Measurements from ENCODE around the gene KLHL22.

Gene KLHL22

DNA sequence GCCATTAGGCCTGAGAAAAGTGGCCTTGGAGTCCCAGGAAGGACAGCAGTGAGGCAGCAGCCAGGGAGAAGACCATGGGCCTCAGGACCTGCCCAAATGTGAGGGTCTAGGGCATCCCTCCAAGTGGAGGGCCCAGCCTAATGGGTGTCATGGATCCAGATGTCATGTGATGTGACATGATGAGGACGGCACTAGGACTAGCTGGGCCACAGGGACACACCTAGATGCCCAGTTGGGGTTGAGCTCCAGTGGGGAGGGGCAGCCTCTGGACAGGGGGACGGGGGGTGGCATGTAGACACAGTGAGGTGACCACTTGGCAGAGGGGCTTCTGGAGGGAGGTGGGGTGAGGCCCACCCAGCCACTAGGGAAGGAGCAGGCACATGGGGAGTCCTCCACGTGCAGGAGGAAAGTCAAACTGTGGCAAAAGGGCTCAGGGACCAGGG is 63.3 kb downstream of the KLHL22 start:
- DNase-seq (ENCODE audit: low spot score), result no peak

DNA sequence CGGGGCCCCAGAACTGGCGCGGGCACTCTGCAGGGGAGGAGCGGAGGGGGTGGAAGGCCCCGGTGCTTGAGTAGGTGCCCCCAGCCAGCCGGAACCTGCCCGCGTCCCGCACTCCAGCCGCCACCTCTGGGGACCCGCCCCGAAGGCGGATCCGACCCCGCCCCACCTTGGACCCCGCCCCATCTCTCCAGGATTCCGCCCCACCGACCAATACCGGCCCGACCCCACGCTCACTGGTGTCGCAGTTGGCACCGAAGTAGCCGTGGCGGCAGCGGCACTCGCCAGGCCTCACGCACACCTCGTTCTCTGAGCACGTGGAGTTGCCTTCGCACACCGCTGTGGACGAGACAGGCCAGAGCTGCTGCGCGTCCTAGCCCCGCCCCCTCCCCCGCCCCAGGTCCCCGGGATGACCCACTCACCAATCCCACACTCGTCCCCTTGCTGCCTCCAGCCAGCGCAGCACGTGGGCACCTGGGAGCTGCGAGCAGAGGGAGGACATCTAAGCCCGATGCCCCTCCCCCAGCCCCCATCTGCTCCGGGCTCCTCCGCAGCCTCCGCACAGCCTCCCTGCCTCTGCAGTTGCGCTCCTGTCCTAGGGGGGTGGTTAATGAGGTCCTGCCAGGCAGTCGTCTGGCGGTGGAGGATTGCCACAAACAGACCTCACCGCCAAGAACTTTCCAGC is 63.9 kb downstream of the KLHL22 start:
- no peak for DNase-seq (ENCODE audit: low spot score)

DNA sequence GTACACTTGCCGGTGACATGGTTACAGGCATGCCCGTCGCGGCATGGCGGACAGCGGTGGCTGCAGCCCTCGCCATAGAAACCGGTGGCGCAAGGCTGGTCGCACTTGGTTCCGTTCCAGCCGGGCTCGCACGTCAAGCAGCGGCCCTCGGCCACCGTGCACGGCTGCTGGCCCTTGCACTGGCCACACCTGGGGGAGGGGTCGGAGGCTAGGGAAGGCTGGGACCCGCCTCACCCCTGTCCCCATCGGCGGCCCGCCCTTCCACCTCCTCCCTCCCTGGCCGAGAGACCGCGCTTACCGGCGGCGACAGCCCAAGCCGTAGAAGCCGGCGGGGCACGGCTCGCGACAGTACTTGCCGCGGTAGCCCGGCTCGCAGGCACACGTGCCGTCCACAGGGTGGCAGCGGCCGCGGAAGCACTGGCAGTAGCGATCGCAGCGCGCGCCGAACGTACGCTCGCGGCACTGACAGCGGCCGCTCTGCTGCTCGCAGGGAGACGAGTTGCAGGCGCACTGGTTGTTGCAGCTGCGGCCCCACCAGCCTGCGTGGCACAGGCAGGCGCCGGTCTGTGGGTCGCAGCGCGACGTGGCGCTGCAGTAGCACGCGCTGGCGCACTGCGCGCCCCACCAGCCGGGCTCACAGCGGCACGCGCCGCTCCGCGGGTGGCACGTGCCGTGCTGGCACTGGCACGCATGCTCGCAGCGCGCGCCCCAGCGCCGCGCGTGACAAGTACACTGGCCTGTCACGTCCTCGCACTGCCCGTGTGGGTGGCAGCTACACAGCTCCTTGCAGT is 64.7 kb downstream of the KLHL22 start:
- no peak for DNase-seq (ENCODE audit: low spot score)

DNA sequence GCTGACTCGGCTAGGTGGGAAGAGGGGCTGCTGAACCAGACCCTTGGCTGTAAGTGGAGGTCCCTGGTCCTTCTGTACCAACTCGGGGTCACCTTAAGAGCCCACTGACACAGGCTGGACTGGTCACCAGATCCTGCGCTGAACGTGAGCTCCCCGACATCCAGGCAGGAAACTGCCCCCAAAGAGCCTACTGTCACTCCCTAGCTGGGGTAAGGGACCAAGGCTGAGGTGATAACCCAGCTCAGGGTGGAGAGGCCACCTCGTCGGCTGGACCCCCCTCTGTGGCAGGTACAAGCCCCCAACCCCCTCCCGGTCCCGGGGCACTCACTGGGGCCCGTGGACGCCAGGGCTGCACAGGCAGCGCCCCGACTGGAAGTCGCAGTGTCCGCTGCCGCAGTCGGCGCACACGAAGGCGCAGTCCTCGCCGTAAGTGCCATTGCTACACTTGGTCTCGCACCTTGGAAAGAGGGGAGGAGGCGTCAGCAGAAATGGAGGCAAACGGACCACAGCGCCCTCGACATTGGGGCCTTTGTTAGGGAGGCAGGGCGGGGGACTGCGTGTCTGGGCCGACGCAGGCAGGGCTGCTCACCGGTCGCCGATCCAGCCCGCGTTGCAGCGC is 65.4 kb downstream of the KLHL22 start:
- no peak for DNase-seq (ENCODE audit: low spot score)

DNA sequence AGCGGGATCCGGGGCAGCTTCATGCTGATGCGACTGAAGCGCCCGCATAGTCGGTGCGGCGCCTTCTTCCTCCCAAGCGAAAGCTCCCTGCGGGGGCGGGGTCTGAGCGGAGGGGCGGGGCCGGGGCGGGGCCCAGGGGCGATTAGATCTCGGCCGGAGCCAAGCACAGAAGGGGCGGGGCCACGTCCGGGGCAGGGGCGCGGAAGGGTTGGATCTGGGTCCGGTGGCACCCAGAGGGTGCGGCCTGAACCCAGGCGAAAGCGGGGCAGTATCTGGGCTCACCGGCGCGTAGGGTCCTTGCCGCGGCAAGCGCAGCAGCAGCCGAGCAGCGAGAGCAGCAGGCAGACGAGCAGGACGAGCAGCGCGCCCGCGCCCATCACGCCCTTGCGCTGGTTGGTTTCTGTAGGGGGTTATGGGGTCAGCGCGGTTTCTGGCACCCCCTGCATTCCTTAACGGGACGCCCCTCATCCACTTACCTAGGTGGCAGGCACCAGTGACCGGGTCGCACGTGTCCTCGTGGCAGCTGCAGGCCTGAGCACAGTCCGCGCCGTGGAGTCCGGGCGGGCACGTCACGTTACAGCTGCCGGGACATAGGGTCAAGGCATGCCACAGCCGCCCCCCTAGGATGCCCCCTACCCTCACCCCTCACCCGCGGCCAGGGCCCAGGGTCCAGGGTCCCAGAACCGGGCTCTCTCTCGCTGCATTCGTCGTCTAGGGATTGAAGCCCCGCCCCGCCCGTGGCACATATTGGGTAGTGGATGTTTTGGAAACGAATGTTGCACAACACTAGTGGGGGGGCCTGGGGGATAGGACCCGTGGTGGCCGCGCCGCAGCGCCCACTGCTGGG is 66.1 kb downstream of the KLHL22 start:
- peak; percentile 25 for DNase-seq (ENCODE audit: low spot score)

DNA sequence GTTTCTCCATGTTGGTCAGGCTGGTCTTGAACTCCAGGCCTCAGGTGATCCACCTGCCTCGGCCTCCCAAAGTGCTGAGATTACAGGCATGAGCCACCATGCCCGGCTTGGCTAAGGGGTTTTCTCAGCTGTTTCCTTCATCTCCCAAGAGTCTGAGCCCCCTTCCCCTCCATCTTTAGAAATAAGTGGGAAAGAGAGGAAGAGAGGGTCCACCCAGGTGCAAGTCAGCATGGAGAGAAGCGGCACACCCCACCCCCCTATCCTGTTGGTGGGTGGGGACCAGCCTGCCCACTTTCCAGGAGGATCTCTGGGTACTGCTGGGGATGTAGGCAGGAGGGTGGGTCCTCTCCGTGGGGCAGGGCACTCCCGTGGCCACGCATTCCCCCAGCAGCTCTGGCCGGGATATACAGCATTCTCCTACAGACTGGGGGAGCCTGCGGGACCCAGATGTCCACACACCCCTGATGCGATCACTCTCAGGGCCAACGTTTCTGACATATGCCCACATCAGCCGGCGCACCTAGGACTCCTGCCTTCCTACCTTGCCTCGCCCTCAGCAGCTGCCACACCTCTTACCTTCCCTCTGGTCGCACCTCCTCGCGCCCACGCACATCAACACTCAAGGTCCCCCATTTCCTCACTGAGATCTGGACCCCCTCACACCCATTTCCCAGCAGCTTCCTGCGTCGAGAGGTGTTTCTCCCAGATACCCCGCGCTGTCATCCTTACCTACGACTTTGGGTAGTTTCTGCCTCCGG is 66.9 kb downstream of the KLHL22 start:
- no peak for DNase-seq (ENCODE audit: low spot score)

DNA sequence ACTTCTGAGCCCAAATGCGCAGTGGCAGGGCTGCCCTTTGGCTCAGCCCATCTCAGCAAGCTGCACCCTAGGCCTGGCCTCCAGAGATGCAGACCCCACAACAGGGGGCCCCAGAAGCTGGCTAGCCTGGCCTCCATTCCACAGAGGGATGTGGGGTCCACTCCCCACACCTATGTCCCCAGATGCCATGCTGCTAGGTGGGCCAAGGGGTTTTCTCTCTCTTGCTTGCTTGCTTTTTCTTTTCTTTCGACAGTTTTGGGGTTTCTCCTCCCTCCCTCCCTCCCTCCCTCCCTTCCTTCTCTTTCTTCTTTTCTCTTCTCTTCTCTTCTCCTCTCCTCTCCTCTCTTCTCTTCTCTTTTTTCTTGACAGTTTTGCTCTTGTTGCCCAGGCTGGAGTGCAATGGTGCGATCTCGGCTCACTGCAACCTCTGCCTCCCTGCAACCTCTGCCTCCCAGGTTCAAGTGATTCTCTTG is 67.6 kb downstream of the KLHL22 start:
- no peak for DNase-seq (ENCODE audit: low spot score)

DNA sequence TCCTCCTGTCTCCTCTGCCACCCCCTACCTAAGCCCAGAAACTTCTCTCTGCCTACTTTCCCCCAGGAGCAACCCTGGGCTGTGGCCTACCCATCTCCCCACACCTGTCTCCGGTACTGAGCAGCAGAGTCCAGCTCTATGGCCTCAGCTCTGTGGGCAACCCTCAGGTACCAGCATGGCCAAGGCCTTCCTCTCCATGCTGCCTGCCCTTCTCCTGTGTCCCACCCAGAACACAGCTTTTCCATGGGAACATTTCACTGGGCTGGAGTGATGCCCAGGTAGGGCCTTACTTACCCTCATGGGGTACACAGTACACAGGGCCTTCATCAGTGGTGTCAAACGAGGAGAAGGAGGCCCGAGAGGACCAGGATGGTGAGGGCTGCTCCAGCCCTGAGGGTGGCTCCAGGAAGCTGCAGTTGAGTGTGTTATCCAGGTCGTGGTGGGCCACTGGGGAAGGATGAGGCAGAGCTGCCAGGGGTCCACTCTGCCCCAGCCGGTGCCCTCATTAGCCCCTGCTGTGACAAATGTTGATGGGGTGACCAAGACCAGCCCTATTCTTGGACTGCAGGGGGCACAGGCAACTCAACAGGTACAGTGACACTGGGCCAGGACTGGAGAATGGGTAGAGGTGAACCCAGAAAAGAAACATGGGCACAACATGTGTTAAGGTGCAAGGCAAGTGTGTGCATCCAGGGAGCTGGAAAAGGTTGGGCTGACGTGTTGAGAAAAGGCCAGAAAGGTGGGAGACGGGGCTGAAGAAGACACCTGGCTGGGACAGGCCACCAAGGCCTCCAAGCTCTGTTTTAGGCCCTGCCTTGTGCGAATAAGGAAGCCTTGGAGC is 68.3 kb downstream of the KLHL22 start:
- no peak for DNase-seq (ENCODE audit: low spot score)

DNA sequence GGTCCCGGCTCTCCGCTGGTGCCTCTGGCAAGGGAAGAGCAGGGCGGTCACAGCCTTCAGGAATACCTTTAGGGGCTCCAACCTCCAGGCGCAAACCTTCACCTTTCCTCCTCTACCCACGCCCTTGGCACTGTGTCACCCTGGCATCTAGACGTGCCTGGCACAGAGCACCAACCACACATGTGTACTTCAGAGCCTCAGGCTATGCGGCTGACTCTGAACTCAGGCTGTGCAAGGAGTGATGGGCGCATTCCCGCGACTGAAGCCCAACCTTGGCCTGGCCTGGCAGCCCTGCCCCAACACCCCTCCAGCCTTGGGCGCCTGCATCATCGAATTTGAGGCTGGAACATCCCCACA is 69.4 kb downstream of the KLHL22 start:
- no peak for DNase-seq (ENCODE audit: low spot score)

DNA sequence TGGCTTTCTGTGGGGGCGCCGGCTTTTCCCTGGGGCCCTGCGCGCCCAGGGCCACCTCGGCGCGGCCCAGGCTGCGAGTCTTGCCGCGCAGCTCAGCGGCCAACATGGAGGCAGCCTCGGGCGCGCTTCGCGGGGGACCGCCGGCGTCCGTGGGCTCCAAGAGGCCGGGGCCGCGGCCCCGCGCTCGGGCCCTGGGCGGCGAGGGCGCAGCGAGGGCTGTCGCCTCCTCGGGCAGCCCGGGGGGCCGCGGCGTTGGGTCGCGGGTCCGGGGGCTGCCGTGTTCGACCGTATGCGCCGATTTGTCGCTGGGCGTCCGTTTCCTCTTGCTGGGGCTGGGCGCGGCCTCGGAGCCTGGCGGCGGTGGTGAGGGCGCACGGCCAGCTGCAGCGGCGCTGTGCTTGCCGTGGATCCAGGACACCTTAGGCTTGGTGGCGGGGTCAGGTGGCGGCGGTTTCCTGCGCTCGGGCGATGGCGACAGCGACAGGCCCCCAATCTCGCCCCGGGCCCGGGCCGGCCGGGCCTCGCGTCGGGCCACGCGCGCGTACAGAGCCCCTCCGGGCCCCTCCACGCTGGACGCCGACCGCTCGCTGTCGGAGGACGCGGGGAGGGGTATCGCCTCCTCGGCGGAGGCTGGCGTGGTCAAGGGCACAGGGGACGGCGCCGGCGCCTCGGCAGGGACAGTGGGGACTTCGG is 69.9 kb downstream of the KLHL22 start:
- no peak for DNase-seq (ENCODE audit: low spot score)

DNA sequence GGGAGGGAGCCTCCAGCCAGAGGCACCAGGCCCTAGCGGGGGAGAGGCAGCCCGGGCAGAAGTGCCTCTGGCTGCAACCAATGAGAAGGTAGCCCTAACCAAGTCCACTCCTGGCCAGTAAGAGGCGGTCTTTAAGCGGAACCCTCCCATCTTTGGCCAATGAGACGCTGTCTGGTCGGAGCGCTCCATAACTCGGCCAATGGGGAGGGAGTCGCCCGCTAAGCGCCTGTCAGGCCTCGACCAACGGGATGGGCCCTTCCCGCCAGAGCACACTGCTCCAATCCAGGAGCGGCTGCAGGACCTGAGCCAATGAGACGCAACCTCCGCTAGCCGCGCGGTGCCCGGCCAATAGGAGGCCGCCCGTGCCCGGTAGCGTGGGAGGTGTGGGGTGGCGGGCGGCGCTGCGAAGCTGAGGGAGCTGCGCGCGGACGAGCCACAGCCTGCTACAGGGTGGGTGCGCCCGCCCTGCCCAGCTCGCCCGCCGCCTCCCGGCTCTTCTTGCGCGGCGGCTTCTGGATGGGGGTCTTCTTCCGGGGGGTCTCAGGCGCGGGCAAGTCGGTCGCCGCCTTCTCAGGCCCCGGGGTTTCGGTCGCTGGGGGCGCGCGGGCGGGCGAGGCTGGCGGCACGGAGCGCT is 70.5 kb downstream of the KLHL22 start:
- DNase-seq (ENCODE audit: low spot score), result peak; percentile 59

DNA sequence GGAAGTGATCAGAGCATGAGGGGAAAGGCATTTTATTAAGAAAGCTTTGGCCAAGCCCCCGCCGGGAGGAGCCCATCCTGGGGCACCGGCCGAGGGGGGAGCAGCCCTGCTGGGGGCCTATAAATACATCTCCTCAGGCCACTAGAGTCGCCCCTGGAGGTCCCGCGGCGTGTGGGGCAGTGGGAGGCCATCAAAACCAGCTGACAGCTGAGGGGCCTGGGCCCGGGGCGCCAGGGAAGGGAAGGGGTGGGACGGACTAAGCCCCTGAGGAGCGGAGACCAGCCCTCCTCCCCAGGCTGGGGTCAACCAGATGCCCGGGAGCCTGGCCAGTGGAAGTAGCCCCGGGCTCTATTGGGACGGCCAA is 71.0 kb downstream of the KLHL22 start:
- DNase-seq (ENCODE audit: low spot score), result no peak

DNA sequence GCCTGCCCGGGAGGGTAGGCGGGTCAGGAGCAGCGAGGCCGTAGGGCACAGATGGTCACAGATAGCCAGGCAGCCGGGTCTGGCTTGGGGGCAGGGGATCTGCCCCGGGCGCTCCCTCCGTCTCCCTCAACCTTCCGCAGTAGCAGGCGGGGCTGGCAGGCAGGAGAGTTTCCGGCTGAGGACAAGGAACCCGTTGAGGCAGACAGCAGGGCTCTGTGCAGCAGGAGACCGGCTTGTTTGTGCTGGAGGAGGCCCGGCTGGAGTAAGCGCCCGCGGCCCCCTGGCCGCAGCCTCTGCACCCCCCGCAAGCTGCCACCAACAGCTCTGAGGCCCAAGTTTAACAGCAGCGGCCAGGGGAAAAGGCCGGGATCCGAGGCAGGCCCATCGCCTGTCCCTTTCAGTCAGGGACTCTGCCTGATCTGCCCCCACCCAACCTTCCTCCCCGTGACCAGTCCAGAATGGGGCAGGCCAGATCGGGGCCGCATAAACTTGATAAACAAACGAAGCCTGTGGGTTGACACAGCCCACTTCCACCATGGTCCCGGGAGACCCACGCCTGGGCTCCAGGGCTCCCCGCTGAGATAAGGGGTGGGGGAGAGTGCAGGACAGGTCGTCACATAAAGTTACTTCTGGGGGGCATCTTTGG is 71.6 kb downstream of the KLHL22 start:
- no peak for DNase-seq (ENCODE audit: low spot score)

DNA sequence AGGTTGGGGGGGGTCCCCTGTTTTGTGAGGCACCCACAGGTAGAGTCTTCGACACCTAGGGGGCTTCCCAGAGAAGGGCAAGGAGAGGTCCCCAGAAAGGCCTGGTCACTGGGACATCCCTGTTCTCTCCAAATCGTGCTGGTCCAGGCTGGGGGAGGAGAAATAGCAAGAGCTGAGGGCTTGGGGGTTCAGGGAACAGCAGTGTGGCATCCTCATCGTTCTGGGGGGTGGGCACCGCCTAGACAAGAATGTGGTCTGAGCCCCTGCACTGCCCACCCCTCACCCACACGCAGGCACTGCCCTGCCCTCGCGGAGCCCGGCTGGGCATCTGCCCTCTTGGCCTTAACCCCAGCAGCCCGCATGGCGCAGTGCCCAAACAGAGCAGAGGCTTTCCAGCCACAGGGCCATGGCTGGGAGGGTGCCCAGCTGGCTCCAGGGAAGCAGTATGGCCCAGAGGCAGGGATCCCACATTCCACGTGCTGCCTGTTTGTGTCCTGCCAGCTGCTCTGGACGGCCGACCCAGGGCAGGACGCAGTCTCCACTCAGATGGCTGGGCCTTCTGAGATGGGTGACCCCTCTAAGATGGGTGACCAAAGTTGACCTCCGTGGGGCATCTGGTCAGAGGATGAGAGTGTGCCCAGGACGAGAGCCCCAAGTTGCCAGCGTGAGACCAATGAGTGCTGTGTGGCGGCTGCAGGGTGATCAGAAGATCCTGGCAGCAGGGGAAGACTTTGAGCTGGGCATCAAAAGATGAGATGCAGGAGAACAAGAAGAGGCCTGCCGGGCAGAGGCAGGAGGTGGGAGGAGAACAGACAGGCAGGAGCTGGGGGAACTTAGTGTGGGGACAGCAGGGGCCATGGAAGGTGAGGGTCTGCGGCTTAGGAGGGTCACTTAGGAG is 72.3 kb downstream of the KLHL22 start:
- DNase-seq (ENCODE audit: low spot score), result peak; percentile 90

DNA sequence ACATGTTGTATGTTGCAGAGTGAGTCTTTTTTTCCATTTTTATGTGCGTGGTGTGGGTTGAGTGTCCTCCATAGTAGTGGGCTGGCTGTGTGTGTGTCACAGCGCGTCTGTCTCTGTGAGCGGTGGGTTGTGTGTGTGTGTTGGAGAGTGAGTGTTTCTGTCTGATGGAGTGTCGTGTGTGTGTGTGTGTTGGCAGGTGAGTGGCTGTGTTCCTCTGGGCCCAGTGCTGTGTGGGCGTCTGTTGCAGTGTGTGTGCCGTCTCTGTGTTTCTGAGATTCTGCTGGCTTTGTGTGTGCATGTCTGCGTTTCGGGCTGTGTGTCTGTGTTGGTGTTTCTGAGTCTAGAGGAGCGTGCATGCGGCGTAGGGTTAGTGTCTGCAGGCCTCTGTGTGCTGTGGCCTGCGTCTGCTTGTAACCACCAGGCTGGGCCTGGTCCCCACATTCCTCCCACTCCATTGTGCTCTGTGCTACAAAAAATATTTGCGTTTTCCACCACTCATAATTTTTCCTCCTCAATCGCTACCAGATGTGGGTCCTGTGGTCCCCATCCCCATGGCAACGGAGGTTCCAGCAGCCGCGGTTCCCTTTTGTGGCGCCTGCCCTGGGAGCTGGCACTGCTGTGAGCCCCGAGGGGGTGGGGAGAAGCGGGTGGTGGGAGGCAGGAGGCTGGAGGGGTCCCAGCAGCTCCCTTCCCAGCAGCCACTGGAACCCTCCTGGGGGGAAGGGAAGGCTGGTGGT is 73.2 kb downstream of the KLHL22 start:
- DNase-seq (ENCODE audit: low spot score), result peak; percentile 96

DNA sequence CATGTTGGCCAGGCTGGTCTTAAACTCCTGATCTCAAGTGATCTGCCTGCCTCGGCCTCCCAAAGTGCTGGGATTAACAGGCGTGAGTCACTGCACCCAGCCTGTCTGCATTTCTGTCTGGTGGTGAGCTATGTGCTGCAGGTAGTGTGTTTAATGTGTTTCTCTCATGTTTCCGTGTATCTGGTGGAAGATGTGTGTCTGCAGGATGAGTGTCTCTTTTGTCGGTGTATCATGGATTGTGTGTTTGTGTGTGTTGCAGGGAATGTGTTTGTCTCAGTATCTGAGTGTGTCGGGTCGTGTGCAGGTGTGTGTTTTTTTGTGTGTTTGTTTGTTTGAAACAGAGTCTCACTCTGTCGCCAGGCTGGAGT is 74.1 kb downstream of the KLHL22 start:
- no peak for DNase-seq (ENCODE audit: low spot score)

DNA sequence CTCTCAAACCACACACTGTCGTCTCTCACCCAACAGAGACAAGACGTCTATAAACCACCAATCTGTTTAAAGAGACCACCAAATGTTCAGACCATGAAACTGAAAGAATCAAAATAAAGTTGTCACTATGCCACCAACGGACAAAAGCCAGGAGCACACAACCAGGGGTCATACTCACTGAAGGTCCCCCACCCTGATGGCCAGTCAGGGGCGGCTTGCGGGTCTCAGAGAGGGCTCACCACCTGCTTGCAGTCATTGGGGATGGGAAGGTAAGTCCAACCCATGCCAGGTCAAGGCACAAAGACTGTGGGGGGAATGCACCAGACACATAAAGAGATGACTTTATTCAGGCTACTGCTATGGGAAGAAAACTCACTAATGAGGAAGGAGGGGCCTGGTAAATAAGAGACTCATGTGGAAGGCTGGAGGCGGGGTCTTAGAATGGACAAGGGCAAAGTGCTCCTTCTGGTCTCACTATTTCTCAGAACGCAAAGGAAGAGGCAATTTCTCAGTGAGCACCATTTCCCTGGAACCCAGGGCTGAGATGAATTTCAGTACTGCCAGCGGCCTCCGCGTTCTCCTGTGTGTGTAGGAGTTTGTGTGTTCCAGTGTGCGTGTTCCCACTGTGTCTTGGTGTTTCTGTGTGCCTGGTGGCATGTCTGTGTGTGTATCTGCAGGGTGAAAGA is 75.3 kb downstream of the KLHL22 start:
- DNase-seq (ENCODE audit: low spot score), result no peak
